GM12878 (cell line): ENCODE results near the gene ITFG1.

Experiments used
- CHD2 ChIP-seq: IDR thresholded peaks from 2 replicates; pipeline ENCODE4 v1.6.1; 2011; ENCODE audit warnings: low read depth, low read length, improper control_type of control experiment, borderline replicate concordance
- CTCF ChIP-seq, 3 experiments: IDR thresholded peaks in 2 of 3; conservative IDR thresholded peaks in 1 of 3; 2 replicates each; pipeline ENCODE4 v1.5.1; 2011; ENCODE audit warnings: low read depth in 3 of 3, low read length in 3 of 3, mild to moderate bottlenecking in 3 of 3, control low read depth in 2 of 3, moderate library complexity in 2 of 3, inconsistent platforms in 1 of 3, mixed read lengths in 1 of 3; ENCODE audit not compliant: control insufficient read depth in 2 of 3, insufficient read depth in 1 of 3; ENCODE audit errors: extremely low read depth in 1 of 3
- FOS ChIP-seq: IDR thresholded peaks from 3 replicates; pipeline ENCODE4 v1.6.1; 2011; ENCODE audit warnings: borderline replicate concordance; ENCODE audit not compliant: insufficient read length; ENCODE audit errors: extremely low read depth
- GABPA ChIP-seq: IDR thresholded peaks from 2 replicates; pipeline ENCODE4 v1.6.1; 2014; ENCODE audit warnings: antibody characterized with exemption, low read depth, mild to moderate bottlenecking, inconsistent platforms
- HCFC1 ChIP-seq: fragments of 150-350 bp; IDR thresholded peaks from 2 replicates; pipeline ENCODE4 v1.6.1; 2014; ENCODE audit warnings: low read length
- PRDM15 ChIP-seq: fragments of 450-650 bp; formaldehyde crosslinking; IDR thresholded peaks from 2 replicates; pipeline ENCODE4 v1.4.0; 2020; ENCODE audit warnings: mild to moderate bottlenecking, moderate library complexity
- RELA ChIP-seq: fragments of 450-650 bp; IDR thresholded peaks from 2 replicates; pipeline ENCODE4 v1.8.0; 2014; ENCODE audit warnings: borderline replicate concordance; ENCODE audit not compliant: partially characterized antibody
- RELB ChIP-seq: fragments of 450-650 bp; IDR thresholded peaks from 2 replicates; pipeline ENCODE4 v1.6.1; 2017; ENCODE audit warnings: low read depth, mild to moderate bottlenecking, moderate library complexity
- REST ChIP-seq: IDR thresholded peaks from 2 replicates; pipeline ENCODE4 v1.6.1; 2012; ENCODE audit warnings: mild to moderate bottlenecking, low read depth, low read length
- RFX5 ChIP-seq: IDR thresholded peaks from 2 replicates; pipeline ENCODE4 v1.6.1; 2011; ENCODE audit warnings: low read depth, low read length, improper control_type of control experiment
- SP1 ChIP-seq: IDR thresholded peaks from one replicate; pipeline ENCODE4 v1.6.1; 2011; ENCODE audit warnings: low read depth, low read length
- TCF7 ChIP-seq: IDR thresholded peaks from 2 replicates; pipeline ENCODE4 v1.6.1; 2014; ENCODE audit warnings: antibody characterized with exemption, borderline replicate concordance
- YY1 ChIP-seq: IDR thresholded peaks from 2 replicates; pipeline ENCODE4 v1.6.1; 2011; ENCODE audit warnings: low read depth, mild to moderate bottlenecking, low read length

GRCh38 chr16:47125757-47126156, 335.1 kb downstream of the ITFG1 start:
- TF ChIP-seq RELB (no peak), SP1 (no peak), TCF7 (no peak), REST (no peak), CTCF (IDR thresholded peaks at IDR 0.05 in 2 of 3, conservative IDR thresholded peaks at IDR 0.05 in 1 of 3; ENCODE audit: control insufficient read depth in 2 of 3, extremely low read depth in 1 of 3, insufficient read depth in 1 of 3, low read depth in 3 of 3, low read length in 3 of 3) (no peak), YY1 (no peak), GABPA (no peak), RELA (no peak), CHD2 (no peak), HCFC1 (no peak), RFX5 (no peak), FOS (no peak), PRDM15 (CRISPR knock-in tag) (no peak)
